GM12878 (cell line): Measurements from ENCODE around the gene ATL2. TPM values are rescaled to one million over a fixed set of nuclear protein-coding genes. Genes with fewer than 3 reads are reported as not detected.
"Not testable (repeated sequence)": the region's sequence is repeated elsewhere in the genome, so short reads cannot be mapped to it uniquely, and the experiment has no call there.

Experiments used
- ATAC-seq: fragments of 200-7000 bp; cut with Tn5 transposase; 3 replicates; pipeline ENCODE4 v1.9.1; 2020; ENCODE audit warnings: mild to moderate bottlenecking, moderate library complexity
- BruUV-seq: library from RNA; stranded (reverse); fragments of 400-500 nt; replicated peaks from 2 replicates; lab custom pipeline; 2021; lab: Mats Ljungman, UMichigan
- CTCF ChIA-PET: fragments of 300-600 bp; sonication (Branson Sonifier 250); formaldehyde crosslinking; extraction: SDS; loops from one replicate; lab custom pipeline; 2021; ENCODE audit warnings: inconsistent platforms; lab: Yijun Ruan, JAX
- POLR2A ChIA-PET: fragments of 350-600 bp; formaldehyde crosslinking; extraction: SDS; loops from one replicate; lab custom pipeline; 2021; ENCODE audit warnings: inconsistent platforms; lab: Charles Lee
- RAD21 ChIA-PET: fragments of 300-600 bp; sonication (Branson Sonifier 250); formaldehyde crosslinking; loops from one replicate; lab custom pipeline; 2023; ENCODE audit warnings: antibody characterized with exemption; ENCODE audit not compliant: unreplicated experiment; lab: Charles Lee
- SMC1A ChIA-PET: fragments of 300-600 bp; sonication (Branson Sonifier 250); formaldehyde crosslinking; loops from one replicate; lab custom pipeline; 2023; ENCODE audit not compliant: unreplicated experiment, uncharacterized antibody; lab: Charles Lee
- DNase-seq: peaks from one replicate; pipeline ENCODE4 v3.0.0-alpha.2; 2011; ENCODE audit warnings: low read depth, low spot score
- FAIRE-seq: peaks from 3 replicates; lab custom pipeline; 2011; peaks lifted over from hg19 to GRCh38; lab: Jason Lieb, UNC
- H2AFZ ChIP-seq: 2 replicates; pipeline ENCODE4 v1.6.0; 2011; ENCODE audit warnings: low read depth, low read length, control low read depth; ENCODE audit not compliant: control insufficient read depth
- H3K27ac ChIP-seq: 2 replicates; pipeline ENCODE4 v1.5.1; 2011; ENCODE audit warnings: control low read depth; ENCODE audit not compliant: control insufficient read depth, insufficient read depth
- H3K27me3 ChIP-seq, 2 experiments: replicated peaks in 1 of 2; 2 replicates each; pipeline versions ENCODE4 v1.6.0 to v1.6.1; 2011; ENCODE audit warnings: low read length in 1 of 2; ENCODE audit not compliant: control insufficient read depth in 2 of 2, insufficient read depth in 2 of 2
- H3K36me3 ChIP-seq, 2 experiments: 2 replicates each; pipeline ENCODE4 v1.5.1; 2011; ENCODE audit warnings: low read length in 1 of 2; ENCODE audit not compliant: control insufficient read depth in 2 of 2, insufficient read depth in 2 of 2
- H3K4me1 ChIP-seq: 2 replicates; pipeline ENCODE4 v1.6.1; 2011; ENCODE audit warnings: mild to moderate bottlenecking, low read length, moderate library complexity, mixed read lengths; ENCODE audit not compliant: control insufficient read depth, insufficient read depth
- H3K4me2 ChIP-seq: 2 replicates; pipeline ENCODE4 v1.6.0; 2011; ENCODE audit warnings: control low read depth; ENCODE audit not compliant: control insufficient read depth, insufficient read depth
- H3K4me3 ChIP-seq: fragments of 200-600 bp; sonication (generic); 2 replicates; pipeline ENCODE4 v1.5.1; 2016
- H3K79me2 ChIP-seq: 2 replicates; pipeline ENCODE4 v1.6.0; 2011; ENCODE audit warnings: low read length; ENCODE audit not compliant: control insufficient read depth, insufficient read depth
- H3K9ac ChIP-seq: 2 replicates; pipeline ENCODE4 v1.8.0; 2011; ENCODE audit warnings: low read length, control low read depth, mixed read lengths; ENCODE audit not compliant: control insufficient read depth, insufficient read depth
- H3K9me3 ChIP-seq: replicated peaks from 3 replicates; pipeline ENCODE4 v1.5.1; 2011; ENCODE audit warnings: mild to moderate bottlenecking, low read length; ENCODE audit not compliant: control insufficient read depth, insufficient read depth
- H4K20me1 ChIP-seq: 2 replicates; pipeline ENCODE4 v1.6.0; 2011; ENCODE audit not compliant: control insufficient read depth, insufficient read depth
- RUNX3 ChIP-seq: IDR thresholded peaks from 2 replicates; pipeline ENCODE4 v1.6.1; 2012; ENCODE audit warnings: low read length, inconsistent platforms
- WGBS: methylation state at CpG from one replicate; pipeline ENCODE4 v1.1.6; 2016; ENCODE audit warnings: low lambda C conversion rate; ENCODE audit not compliant: insufficient replicate concordance, insufficient coverage; ENCODE audit errors: missing lambda C conversion rate; 5-methylcytosine and 5-hydroxymethylcytosine counted together
- in situ Hi-C: fragments of 300-500 bp; cut with MboI; formaldehyde crosslinking; loops from 9 replicates; pipeline ENCODE4 v1.14.3; 2018; ENCODE audit warnings: mixed read lengths
- intact Hi-C: fragments of 100-400 bp; cut with micrococcal nuclease; formaldehyde crosslinking; loops from one replicate; pipeline ENCODE4 v1.14.2; 2022; ENCODE audit not compliant: unreplicated experiment
- polyA plus RNA-seq, 11 experiments: library from polyadenylated mRNA; depleted of rRNA in 4 of 11; unstranded in 6 of 11; stranded (reverse) in 5 of 11; fragments of >200 nt; fragmentation: Nextera tagmentation in 4 of 11; fragmentation: Illumina TruSeq in 1 of 11; extraction: Ambion mirVana in 4 of 11; extraction: Trizol in 1 of 11; gene quantifications; 1 replicate in 1 of 11; 2 replicates in 10 of 11; pipeline versions ENCODE4 v1.2.1 to v1.2.3, GENCODE V29; 2011 to 2016; ENCODE audit warnings: inconsistent platforms in 2 of 11, missing spikeins in 2 of 11, low read depth in 1 of 11
- total RNA-seq, 4 experiments: library from RNA; depleted of rRNA in 3 of 4; stranded (reverse); fragments of >200 nt in 3 of 4; fragmentation: Illumina TruSeq in 1 of 4; extraction: Trizol in 1 of 4; gene quantifications; 2 replicates each; pipeline versions ENCODE4 v1.2.1 to v1.2.3, GENCODE V29; 2013 to 2021
- TF ChIP-seq, protein P1 (sequence below): fragments of 450-650 bp; IDR thresholded peaks from 2 replicates; pipeline ENCODE4 v1.6.1; 2014; ENCODE audit warnings: mild to moderate bottlenecking
- TF ChIP-seq, protein P2 (sequence below): fragments of 450-650 bp; formaldehyde crosslinking; IDR thresholded peaks from 2 replicates; pipeline ENCODE4 v1.4.0; 2022; ENCODE audit warnings: mild to moderate bottlenecking, moderate library complexity

Gene ATL2
- total and polyA plus RNA-seq, 10 of the 15 experiments (the other 5 are each of a cell fraction or from before 2014, with no cell fraction given), result 8.6 to 51.5 (median 41.8) TPM

GRCh38 chr2:38257680-38258079 lies 119.4 kb downstream of the ATL2 start:
- CTCF ChIA-PET, result interaction anchor here (0.6 kb wide), 1 partner anchor 932 kb away, joined by 5 read pairs; no protein-coding TSS in a partner anchor
- H3K4me2 ChIP-seq, SMC1A ChIA-PET, H3K79me2 ChIP-seq, H3K4me3 ChIP-seq, in situ Hi-C loops, ATAC-seq, DNase-seq, H3K9me3 ChIP-seq, H3K27ac ChIP-seq, H2AFZ ChIP-seq, H3K36me3 ChIP-seq, FAIRE-seq, RAD21 ChIA-PET, H3K27me3 ChIP-seq, H4K20me1 ChIP-seq, H3K9ac ChIP-seq, intact Hi-C loops, POLR2A ChIA-PET, BruUV-seq: not testable (repeated sequence)
- WGBS, result 68% methylated on average over 6 of the region's 6 CpGs
- H3K4me1 ChIP-seq, result peaks cover 18% of the 10 kb centered on the region

DNA sequence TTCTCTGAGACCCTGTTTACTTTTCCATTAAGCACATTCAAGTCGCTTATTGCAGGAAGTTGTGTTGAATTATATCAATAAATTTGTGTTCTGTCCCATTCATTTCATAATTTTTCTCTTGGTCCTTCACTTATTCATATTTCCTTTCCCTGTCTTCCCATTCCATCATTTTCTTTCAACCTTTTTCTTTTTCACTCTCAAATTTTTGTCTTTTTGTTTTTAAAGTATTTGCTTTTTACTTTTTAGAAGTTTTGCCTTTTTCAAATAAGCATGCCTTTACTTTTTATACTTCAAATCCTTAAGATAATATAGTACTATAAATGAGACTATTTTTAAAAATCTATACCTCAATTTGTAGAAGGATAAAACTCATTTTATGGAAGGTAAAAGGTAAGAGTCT lies 120.5 kb downstream of the ATL2 start:
- RAD21 ChIA-PET, result no interaction called here
- FAIRE-seq (no peak), ATAC-seq (no peak), DNase-seq (no peak)
- H3K9me3 ChIP-seq, result no peaks in the 10 kb centered on the region
- SMC1A ChIA-PET, result no interaction called here
- H3K79me2 ChIP-seq, result no peaks in the 10 kb centered on the region
- in situ Hi-C loops (no loop called here), intact Hi-C loops (no loop called here)
- no peak overlapping the region for H2AFZ ChIP-seq
- H3K9ac ChIP-seq, result no peak overlapping the region
- CTCF ChIA-PET, result no interaction called here
- no peaks in the 10 kb centered on the region for H4K20me1 ChIP-seq
- POLR2A ChIA-PET, result no interaction called here
- H3K4me2 ChIP-seq, result no peak overlapping the region
- H3K4me3 ChIP-seq, result no peak overlapping the region
- H3K4me1 ChIP-seq, result peaks cover 7% of the 10 kb centered on the region
- 39% methylated on average over 1 of the region's 1 CpG for WGBS
- H3K27me3 ChIP-seq, result no peaks in the 10 kb centered on the region
- H3K36me3 ChIP-seq, result no peaks in the 10 kb centered on the region
- TF ChIP-seq, protein P1, sequence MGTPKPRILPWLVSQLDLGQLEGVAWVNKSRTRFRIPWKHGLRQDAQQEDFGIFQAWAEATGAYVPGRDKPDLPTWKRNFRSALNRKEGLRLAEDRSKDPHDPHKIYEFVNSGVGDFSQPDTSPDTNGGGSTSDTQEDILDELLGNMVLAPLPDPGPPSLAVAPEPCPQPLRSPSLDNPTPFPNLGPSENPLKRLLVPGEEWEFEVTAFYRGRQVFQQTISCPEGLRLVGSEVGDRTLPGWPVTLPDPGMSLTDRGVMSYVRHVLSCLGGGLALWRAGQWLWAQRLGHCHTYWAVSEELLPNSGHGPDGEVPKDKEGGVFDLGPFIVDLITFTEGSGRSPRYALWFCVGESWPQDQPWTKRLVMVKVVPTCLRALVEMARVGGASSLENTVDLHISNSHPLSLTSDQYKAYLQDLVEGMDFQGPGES, result no peak
- TF ChIP-seq, protein P2, sequence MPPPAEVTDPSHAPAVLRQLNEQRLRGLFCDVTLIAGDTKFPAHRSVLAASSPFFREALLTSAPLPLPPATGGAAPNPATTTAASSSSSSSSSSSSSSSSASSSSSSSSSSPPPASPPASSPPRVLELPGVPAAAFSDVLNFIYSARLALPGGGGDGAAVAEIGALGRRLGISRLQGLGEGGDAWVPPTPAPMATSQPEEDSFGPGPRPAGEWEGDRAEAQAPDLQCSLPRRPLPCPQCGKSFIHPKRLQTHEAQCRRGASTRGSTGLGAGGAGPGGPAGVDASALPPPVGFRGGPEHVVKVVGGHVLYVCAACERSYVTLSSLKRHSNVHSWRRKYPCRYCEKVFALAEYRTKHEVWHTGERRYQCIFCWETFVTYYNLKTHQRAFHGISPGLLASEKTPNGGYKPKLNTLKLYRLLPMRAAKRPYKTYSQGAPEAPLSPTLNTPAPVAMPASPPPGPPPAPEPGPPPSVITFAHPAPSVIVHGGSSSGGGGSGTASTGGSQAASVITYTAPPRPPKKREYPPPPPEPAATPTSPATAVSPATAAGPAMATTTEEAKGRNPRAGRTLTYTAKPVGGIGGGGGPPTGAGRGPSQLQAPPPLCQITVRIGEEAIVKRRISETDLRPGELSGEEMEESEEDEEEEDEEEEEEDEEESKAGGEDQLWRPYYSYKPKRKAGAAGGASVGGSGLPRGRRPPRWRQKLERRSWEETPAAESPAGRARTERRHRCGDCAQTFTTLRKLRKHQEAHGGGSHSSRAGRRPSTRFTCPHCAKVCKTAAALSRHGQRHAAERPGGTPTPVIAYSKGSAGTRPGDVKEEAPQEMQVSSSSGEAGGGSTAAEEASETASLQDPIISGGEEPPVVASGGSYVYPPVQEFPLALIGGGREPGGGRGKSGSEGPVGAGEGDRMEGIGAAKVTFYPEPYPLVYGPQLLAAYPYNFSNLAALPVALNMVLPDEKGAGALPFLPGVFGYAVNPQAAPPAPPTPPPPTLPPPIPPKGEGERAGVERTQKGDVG (CRISPR knock-in tag), result no peak
- TF ChIP-seq RUNX3, result no peak
- H3K27ac ChIP-seq, result no peak overlapping the region
- no TSS peak for BruUV-seq
